B cell (primary cell): Measurements from ENCODE around the gene NCEH1. TPM values are rescaled to one million over a fixed set of nuclear protein-coding genes. Genes with fewer than 3 reads are reported as not detected.

Source experiments
- ATAC-seq: fragments of 200-7000 bp; cut with Tn5 transposase; one replicate; pipeline ENCODE4 v1.10.0; 2021; ENCODE audit warnings: low read depth, mild to moderate bottlenecking, moderate number of reproducible peaks, moderate library complexity
- CTCF ChIA-PET: fragments of 350-600 bp; sonication (Branson Sonifier 250); formaldehyde crosslinking; loops from one replicate; lab custom pipeline; 2021; ENCODE audit warnings: antibody characterized with exemption, inconsistent platforms; lab: Charles Lee
- POLR2A ChIA-PET: fragments of 350-600 bp; sonication (Branson Sonifier 250); formaldehyde crosslinking; loops from one replicate; lab custom pipeline; 2021; ENCODE audit warnings: antibody characterized with exemption; lab: Charles Lee
- DNase-seq: peaks from one replicate; pipeline ENCODE4 v3.0.0; 2013
- H2AFZ ChIP-seq: 2 replicates; pipeline ENCODE4 v1.6.1; 2012; ENCODE audit warnings: mild to moderate bottlenecking, low read depth, low read length; ENCODE audit not compliant: insufficient read depth, poor library complexity, severe bottlenecking
- H3K27ac ChIP-seq, 2 donors: 1 replicate in 1 of 2; 2 replicates in 1 of 2; pipeline ENCODE4 v1.5.1; 2012 to 2013; ENCODE audit warnings: low read length in 2 of 2, mild to moderate bottlenecking in 2 of 2, moderate library complexity in 1 of 2
- H3K27me3 ChIP-seq, 4 experiments: fragments of 200-600 bp in 1 of 4; sonication (generic) in 1 of 4; replicated peaks in 1 of 4; 1 replicate in 2 of 4; 2 replicates in 2 of 4; pipeline versions ENCODE4 v1.6.1 to v1.7.0; 2013 to 2016; ENCODE audit warnings: low read length in 3 of 4, mild to moderate bottlenecking in 2 of 4, mixed read lengths in 1 of 4, moderate library complexity in 1 of 4; ENCODE audit not compliant: insufficient read depth in 4 of 4, control insufficient read depth in 3 of 4; ENCODE audit errors: control extremely low read depth in 1 of 4
- H3K36me3 ChIP-seq, 2 experiments: replicated peaks in 1 of 2; 1 replicate in 1 of 2; 2 replicates in 1 of 2; pipeline versions ENCODE4 v1.6.1 to v1.7.1; 2013; ENCODE audit warnings: low read length in 1 of 2; ENCODE audit not compliant: insufficient read depth in 2 of 2, control insufficient read depth in 1 of 2; ENCODE audit errors: control extremely low read depth in 1 of 2, extremely low read depth in 1 of 2
- H3K4me1 ChIP-seq, 2 donors: fragments of 200-600 bp in 1 of 2; sonication (generic) in 1 of 2; 1 replicate in 1 of 2; 2 replicates in 1 of 2; pipeline versions ENCODE4 v1.5.1 to v1.6.1; 2013 to 2017; ENCODE audit warnings: low read length in 2 of 2; ENCODE audit not compliant: control insufficient read depth in 2 of 2, insufficient read depth in 2 of 2
- H3K4me2 ChIP-seq: replicated peaks from 2 replicates; pipeline ENCODE3; 2012; ENCODE audit warnings: mild to moderate bottlenecking, low read depth, low read length; ENCODE audit not compliant: poor library complexity, severe bottlenecking
- H3K4me3 ChIP-seq, 5 experiments: fragments of 200-600 bp in 1 of 5; sonication (generic) in 1 of 5; 1 replicate in 3 of 5; 2 replicates in 2 of 5; pipeline versions ENCODE4 v1.5.1 to v1.7.0; 2011 to 2016; ENCODE audit warnings: low read length in 4 of 5, mild to moderate bottlenecking in 4 of 5, low read depth in 2 of 5, control low read depth in 1 of 5, moderate library complexity in 1 of 5; ENCODE audit not compliant: insufficient read depth in 1 of 5; ENCODE audit errors: control extremely low read depth in 1 of 5, extremely low read depth in 1 of 5
- H3K79me2 ChIP-seq: fragments of 200-600 bp; sonication (generic); one replicate; pipeline ENCODE4 v1.6.0; 2016; ENCODE audit warnings: low read length; ENCODE audit not compliant: control insufficient read depth, insufficient read depth
- H3K9ac ChIP-seq: fragments of 200-600 bp; sonication (generic); 2 replicates; pipeline ENCODE4 v1.6.1; 2017; ENCODE audit warnings: mild to moderate bottlenecking, low read length, moderate library complexity
- H3K9me3 ChIP-seq, 3 donors: one replicate each; pipeline versions ENCODE4 v1.6.1 to v1.7.1; 2013; ENCODE audit warnings: low read length in 2 of 3; ENCODE audit not compliant: control insufficient read depth in 2 of 3, insufficient read depth in 1 of 3; ENCODE audit errors: control extremely low read depth in 1 of 3
- H4K20me1 ChIP-seq: 2 replicates; pipeline ENCODE4 v1.6.0; 2012; ENCODE audit warnings: mild to moderate bottlenecking, low read length; ENCODE audit not compliant: insufficient read depth, control insufficient read depth, poor library complexity, severe bottlenecking
- H3K27ac Mint-ChIP-seq: one replicate; pipeline ENCODE4 v1.8.0; 2021; ENCODE audit warnings: mixed read lengths
- H3K27me3 Mint-ChIP-seq: one replicate; pipeline ENCODE4 v1.8.0; 2021; ENCODE audit warnings: mixed read lengths
- H3K4me1 Mint-ChIP-seq: one replicate; pipeline ENCODE4 v1.8.0; 2021; ENCODE audit warnings: mixed read lengths
- H3K4me3 Mint-ChIP-seq: one replicate; pipeline ENCODE4 v1.8.0; 2021; ENCODE audit warnings: mixed read lengths
- H3K9me3 Mint-ChIP-seq: one replicate; pipeline ENCODE4 v1.8.0; 2022; ENCODE audit warnings: mixed read lengths; ENCODE audit not compliant: insufficient read depth
- EZH2 ChIP-seq: IDR thresholded peaks from 2 replicates; pipeline ENCODE4 v1.6.1; 2012; ENCODE audit warnings: borderline replicate concordance, low read depth, mild to moderate bottlenecking, moderate library complexity, low read length; ENCODE audit not compliant: insufficient read depth, poor library complexity, severe bottlenecking
- WGBS: methylation state at CpG from one replicate; pipeline ENCODE4 v1.1.5; 2013; ENCODE audit warnings: missing lambda C conversion rate; ENCODE audit not compliant: insufficient coverage; 5-methylcytosine and 5-hydroxymethylcytosine counted together
- intact Hi-C: fragments of 100-400 bp; cut with micrococcal nuclease; formaldehyde crosslinking; loops from one replicate; pipeline ENCODE4 v1.10.0; 2022
- polyA plus RNA-seq: library from polyadenylated mRNA; depleted of rRNA; stranded (reverse); fragments of >200 nt; gene quantifications from 2 replicates; pipeline ENCODE4 v1.2.3, GENCODE V29; 2012
- total RNA-seq, 2 donors: library from RNA; stranded (reverse); fragments of 120-200 nt in 1 of 2; gene quantifications; 1 replicate in 1 of 2; 2 replicates in 1 of 2; pipeline versions ENCODE4 v1.2.3 to v1.2.4, GENCODE V29; 2013 to 2022
- TF ChIP-seq, protein P1 (sequence below): fragments of 200-600 bp; IDR thresholded peaks from one replicate; pipeline ENCODE4 v1.8.0; 2022; ENCODE audit warnings: antibody characterized with exemption, mild to moderate bottlenecking

Gene NCEH1
- total and polyA plus RNA-seq, 2 donors (not counting 1 experiment from before 2014, with no cell fraction given): 3.4 to 8.6 TPM

DNA sequence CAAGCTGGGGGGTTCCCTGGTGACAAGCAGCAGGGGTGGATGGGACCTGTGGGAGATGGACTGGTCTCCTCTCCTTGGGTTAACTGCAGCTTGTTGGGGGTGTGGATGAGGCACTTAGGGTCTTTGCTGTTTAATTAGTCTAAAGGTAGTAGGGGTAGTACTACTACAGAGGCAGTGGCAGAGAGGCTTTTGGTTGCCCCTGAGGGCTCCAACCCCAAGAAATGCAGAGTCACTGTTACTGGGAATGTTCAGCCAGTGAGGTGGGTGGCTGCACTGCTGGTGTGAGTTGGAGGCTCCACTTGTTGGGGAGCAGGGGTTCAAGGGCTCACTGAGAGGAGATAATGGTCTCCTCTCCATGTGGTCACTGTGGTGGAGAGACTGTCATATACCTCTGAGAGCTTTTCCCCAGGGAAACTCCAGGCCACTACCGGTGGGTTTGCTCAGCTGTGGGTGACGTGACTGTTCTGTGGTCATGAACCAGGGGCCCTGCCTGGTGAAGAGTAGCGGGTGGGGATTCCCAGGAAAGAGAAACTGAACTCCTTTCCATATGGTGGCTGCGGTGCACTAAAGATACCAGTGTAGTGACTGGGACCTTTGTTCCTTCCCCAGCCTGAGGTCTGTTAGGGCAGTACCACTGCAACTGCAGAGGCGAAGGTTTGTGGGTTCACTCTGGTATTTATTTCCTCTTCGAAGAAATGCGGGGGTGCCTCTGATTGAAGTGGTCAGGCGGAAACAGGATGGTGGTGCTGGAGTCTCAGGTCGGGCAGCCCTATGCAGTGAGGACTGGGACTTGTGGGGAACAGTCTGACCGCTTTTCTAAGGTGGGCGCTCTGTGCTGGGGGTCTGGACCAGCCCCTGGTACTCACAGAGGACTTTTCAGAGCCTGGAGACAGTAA, 118.7 kb downstream of the NCEH1 start:
- ChIA-PET CTCF (interaction anchor here (1.2 to 1.3 kb wide), 4 partner anchors 11 to 115 kb away, joined by 3 to 4 read pairs (median 4); no protein-coding TSS in a partner anchor), POLR2A (interaction anchor here (0.6 kb wide), 2 partner anchors 34 to 83 kb away, joined by 3 to 4 read pairs; no protein-coding TSS in a partner anchor)
- Mint-ChIP-seq H3K27me3 (no peaks in the 10 kb centered on the region), H3K9me3 (no peaks in the 10 kb centered on the region), H3K4me3 (peak overlapping the region; percentile 57), H3K27ac (peak overlapping the region; percentile 70), H3K4me1 (peaks cover 33% of the 10 kb centered on the region)
- DNase-seq: peak; percentile 70
- intact Hi-C loops: loop anchor here (10.0 kb wide), 1 partner anchor 257 kb away; no protein-coding TSS in a partner anchor
- no peaks in the 10 kb centered on the region for H3K36me3 ChIP-seq
- ATAC-seq: peak; percentile 72
- no peaks in the 10 kb centered on the region for H4K20me1 ChIP-seq
- H3K9me3 ChIP-seq: no peaks in the 10 kb centered on the region
- H3K4me2 ChIP-seq: peak overlapping the region; percentile 50
- no peaks in the 10 kb centered on the region for H3K79me2 ChIP-seq
- peak overlapping the region; percentile 17 for H3K9ac ChIP-seq
- H3K27me3 ChIP-seq: no peaks in the 10 kb centered on the region
- H3K27ac ChIP-seq: no peak overlapping the region
- no peak overlapping the region for H3K4me3 ChIP-seq
- WGBS: 10% methylated on average over 11 of the region's 11 CpGs
- H3K4me1 ChIP-seq: peaks cover 22 to 30% of the 10 kb centered on the region in 2 donors
- H2AFZ ChIP-seq: peak overlapping the region; percentile 57
- TF ChIP-seq EZH2: no peak
- TF ChIP-seq, protein P1, sequence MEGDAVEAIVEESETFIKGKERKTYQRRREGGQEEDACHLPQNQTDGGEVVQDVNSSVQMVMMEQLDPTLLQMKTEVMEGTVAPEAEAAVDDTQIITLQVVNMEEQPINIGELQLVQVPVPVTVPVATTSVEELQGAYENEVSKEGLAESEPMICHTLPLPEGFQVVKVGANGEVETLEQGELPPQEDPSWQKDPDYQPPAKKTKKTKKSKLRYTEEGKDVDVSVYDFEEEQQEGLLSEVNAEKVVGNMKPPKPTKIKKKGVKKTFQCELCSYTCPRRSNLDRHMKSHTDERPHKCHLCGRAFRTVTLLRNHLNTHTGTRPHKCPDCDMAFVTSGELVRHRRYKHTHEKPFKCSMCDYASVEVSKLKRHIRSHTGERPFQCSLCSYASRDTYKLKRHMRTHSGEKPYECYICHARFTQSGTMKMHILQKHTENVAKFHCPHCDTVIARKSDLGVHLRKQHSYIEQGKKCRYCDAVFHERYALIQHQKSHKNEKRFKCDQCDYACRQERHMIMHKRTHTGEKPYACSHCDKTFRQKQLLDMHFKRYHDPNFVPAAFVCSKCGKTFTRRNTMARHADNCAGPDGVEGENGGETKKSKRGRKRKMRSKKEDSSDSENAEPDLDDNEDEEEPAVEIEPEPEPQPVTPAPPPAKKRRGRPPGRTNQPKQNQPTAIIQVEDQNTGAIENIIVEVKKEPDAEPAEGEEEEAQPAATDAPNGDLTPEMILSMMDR: no peak

DNA sequence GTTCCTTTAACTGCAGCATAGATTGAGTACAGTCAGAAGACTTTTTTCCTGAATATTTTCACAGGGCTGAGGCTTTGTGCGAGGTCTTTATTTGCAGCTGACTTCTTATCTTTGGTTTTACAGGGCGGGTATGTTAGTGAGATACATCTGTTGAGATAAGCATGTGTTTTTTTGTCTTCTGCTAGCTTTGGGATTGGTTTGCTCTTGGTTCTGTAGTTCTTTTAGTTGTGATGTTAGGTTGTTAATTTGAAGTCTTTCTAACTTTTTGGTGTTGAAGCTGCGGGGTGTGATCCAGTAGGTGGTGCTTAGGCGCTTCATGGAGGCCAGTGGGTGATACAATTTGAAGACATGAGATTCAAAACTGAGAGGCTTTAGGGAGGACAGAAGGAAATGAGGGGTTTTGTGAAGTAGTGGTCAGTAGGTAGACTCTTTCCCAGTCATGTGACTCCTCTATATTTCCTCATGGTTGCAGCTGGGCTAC, 119.7 kb downstream of the NCEH1 start:
- Histone ChIP-seq H3K4me3 (no peak overlapping the region), H3K4me2 (no peak overlapping the region), H3K27me3 (no peaks in the 10 kb centered on the region), H3K79me2 (no peaks in the 10 kb centered on the region), H3K27ac (no peak overlapping the region), H3K9ac (no peak overlapping the region), H2AFZ (no peak overlapping the region), H3K4me1 (peaks cover 29 to 34% of the 10 kb centered on the region in 2 donors), H3K9me3 (no peaks in the 10 kb centered on the region), H4K20me1 (no peaks in the 10 kb centered on the region), H3K36me3 (no peaks in the 10 kb centered on the region)
- H3K27ac Mint-ChIP-seq: no peak overlapping the region
- no peaks in the 10 kb centered on the region for H3K27me3 Mint-ChIP-seq
- intact Hi-C loops: loop anchor here (10.0 kb wide), 1 partner anchor 256 kb away; no protein-coding TSS in a partner anchor
- H3K4me3 Mint-ChIP-seq: no peak overlapping the region
- ChIA-PET POLR2A (no interaction called here), CTCF (interaction anchor here (1.2 to 1.3 kb wide), 2 partner anchors 101 to 114 kb away, joined by 3 to 4 read pairs; no protein-coding TSS in a partner anchor)
- H3K4me1 Mint-ChIP-seq: peaks cover 32% of the 10 kb centered on the region
- DNase-seq (no peak), ATAC-seq (no peak)
- TF ChIP-seq EZH2: no peak
- TF ChIP-seq, protein P1: no peak
- H3K9me3 Mint-ChIP-seq: no peaks in the 10 kb centered on the region
- 98% methylated on average over 4 of the region's 4 CpGs for WGBS
